Transverse colon (tissue), 4 donors: Measurements from ENCODE around the gene MPHOSPH9. TPM values are rescaled to one million over a fixed set of nuclear protein-coding genes. Genes with fewer than 3 reads are reported as not detected.

Experiments used
- DNase-seq: peaks from one replicate; pipeline ENCODE4 v3.0.0-alpha.2; 2019
- H3K27ac ChIP-seq, 4 donors: fragments of 200-600 bp; sonication (generic); 2 replicates each; pipeline ENCODE4 v1.5.1; 2016 to 2018; ENCODE audit warnings: inconsistent platforms in 4 of 4
- H3K27me3 ChIP-seq: fragments of 200-600 bp; sonication (generic); 2 replicates; pipeline ENCODE4 v1.5.1; 2017; ENCODE audit warnings: inconsistent platforms
- H3K36me3 ChIP-seq, 4 donors: fragments of 200-600 bp; sonication (generic); 2 replicates each; pipeline ENCODE4 v1.5.1; 2017 to 2019; ENCODE audit warnings: inconsistent platforms in 4 of 4
- H3K4me1 ChIP-seq, 4 donors: fragments of 200-600 bp; sonication (generic); 2 replicates each; pipeline ENCODE4 v1.5.1; 2017 to 2020; ENCODE audit warnings: inconsistent platforms in 4 of 4
- H3K4me3 ChIP-seq, 4 donors: fragments of 200-600 bp; sonication (generic); 1 replicate in 1 of 4; 2 replicates in 3 of 4; pipeline versions ENCODE4 v1.5.1 to v1.6.1; 2017 to 2019; ENCODE audit warnings: inconsistent platforms in 4 of 4
- H3K9me3 ChIP-seq, 2 donors: fragments of 200-600 bp; sonication (generic); 2 replicates each; pipeline ENCODE4 v1.5.1; 2017 to 2019; ENCODE audit warnings: inconsistent platforms in 2 of 2
- CTCF ChIP-seq, 5 experiments: fragments of 200-600 bp in 3 of 5; fragments of 450-650 bp in 2 of 5; sonication (generic) in 3 of 5; IDR thresholded peaks; 1 replicate in 2 of 5; 2 replicates in 3 of 5; pipeline ENCODE4 v1.5.1; 2016 to 2017; ENCODE audit warnings: antibody characterized with exemption in 5 of 5, inconsistent platforms in 3 of 5, mild to moderate bottlenecking in 2 of 5, moderate library complexity in 1 of 5
- EP300 ChIP-seq: sonication (generic); formaldehyde crosslinking; IDR thresholded peaks from one replicate; pipeline ENCODE4 v1.6.1; 2017; ENCODE audit warnings: antibody characterized with exemption, low read depth
- POLR2A ChIP-seq: fragments of 450-650 bp; IDR thresholded peaks from one replicate; pipeline ENCODE4 v1.6.1; 2016; ENCODE audit warnings: antibody characterized with exemption, mild to moderate bottlenecking, moderate library complexity
- POLR2AphosphoS5 ChIP-seq, 3 donors: sonication (generic); formaldehyde crosslinking; IDR thresholded peaks; one replicate each; pipeline ENCODE4 v1.6.1; 2016; ENCODE audit warnings: antibody characterized with exemption in 3 of 3
- WGBS, 2 donors: methylation state at CpG; one replicate each; pipeline ENCODE4 v1.1.5; 2018; ENCODE audit warnings: low coverage in 1 of 2; 5-methylcytosine and 5-hydroxymethylcytosine counted together
- in situ Hi-C, 4 donors: fragments of 200-750 bp; cut with MboI; loops; one replicate each; pipeline versions ENCODE4 v1.15.0 to v1.15.1; 2017; ENCODE audit warnings: low sequenced_read_pairs in 3 of 4, low pct_ligation_motif_present in 1 of 4, low pct_unique_long_range_greater_than_20kb in 1 of 4
- intact Hi-C: fragments of 100-400 bp; cut with DNase I; formaldehyde crosslinking; loops from one replicate; pipeline ENCODE4 v1.15.1; 2023; ENCODE audit warnings: low total_unique reads
- total RNA-seq, 4 donors: library from RNA; depleted of rRNA; stranded (reverse); fragments of >200 nt; gene quantifications; one replicate each; pipeline ENCODE4 v1.1.0, GENCODE V29; 2016

The MPHOSPH9 gene
- total RNA-seq: 10 to 100 TPM; 15.6 to 90.9 (median 40.7) TPM

- Histone ChIP-seq H3K36me3 (no peaks in the 10 kb centered on the region), H3K9me3 (no peaks in the 10 kb centered on the region), H3K4me3 (peak within 1 kb of the TSS; percentile 47 to 98 (median 76)), H3K27me3 (no peaks in the 10 kb centered on the region), H3K4me1 (peaks cover 21 to 58% (median 30%) of the 10 kb centered on the region in 4 donors), H3K27ac (peak within 1 kb of the TSS; percentile 93 to 96 (median 94))
- TF ChIP-seq EP300 (no peak), POLR2A (peak; percentile 97), POLR2AphosphoS5 (IDR thresholded peaks at IDR 0.05) (peak; percentile 94 to 98 (median 98)), CTCF (IDR thresholded peaks at IDR 0.05) (peak in 1 of 5 experiments; percentile 15)
- in situ Hi-C loops (loop anchor here in 3 of 4 donors (10.0 to 25.0 kb wide), 3 partner anchors 196 to 371 kb away; partner anchors contain the start of gene OGFOD2 (in 2 of the 3)), intact Hi-C loops (loop anchor here (10.0 kb wide), 1 partner anchor 258 kb away; the partner anchor contains the start of gene OGFOD2)
- DNase-seq: peak; percentile 99
- WGBS, 2 donors: 0% methylated on average over 47 of the region's 66 CpGs; no CpG with 5 or more reads in 1 of the 2 donors
Observed at GRCh38 chr12:123232807-123233504, at the start of gene MPHOSPH9, which contains the start of gene MTRFR. Gene MPHOSPH9 (minus strand): TSS chr12:123233141. CDS start chr12:123230364, 2,777 bp downstream. Gene MTRFR (plus strand): TSS chr12:123233436. CDS start chr12:123253675, 20,239 bp downstream.

- in situ Hi-C loops: no loop called here
- 92 to 95% methylated on average over 4 to 10 of the region's 10 CpGs for WGBS, 2 donors
Observed at GRCh38 chr12:123282111-123282510, 49.2 kb upstream of the MPHOSPH9 start.

GRCh38 chr12:123280971-123281370 is 48.0 kb upstream of the MPHOSPH9 start:
- TF ChIP-seq POLR2AphosphoS5 (IDR thresholded peaks at IDR 0.05): no peak
- no peak for TF ChIP-seq CTCF (IDR thresholded peaks at IDR 0.05)
- no peak for TF ChIP-seq POLR2A
- no peak for TF ChIP-seq EP300
- no peaks in the 10 kb centered on the region for H3K36me3 ChIP-seq
- intact Hi-C loops (no loop called here), in situ Hi-C loops (no loop called here)
- no peak overlapping the region for H3K4me3 ChIP-seq
- no peaks in the 10 kb centered on the region for H3K4me1 ChIP-seq
- no peak overlapping the region for H3K27ac ChIP-seq
- no peak for DNase-seq
- WGBS, 2 donors: 78 to 83% methylated on average over 2 of the region's 2 CpGs
- H3K9me3 ChIP-seq: no peaks in the 10 kb centered on the region
- no peaks in the 10 kb centered on the region for H3K27me3 ChIP-seq

More at GRCh38 chr12:123282111-123282510, 49.2 kb upstream of the MPHOSPH9 start:
- Histone ChIP-seq H3K4me3 (no peak overlapping the region), H3K27ac (no peak overlapping the region), H3K4me1 (no peaks in the 10 kb centered on the region), H3K9me3 (no peaks in the 10 kb centered on the region), H3K36me3 (no peaks in the 10 kb centered on the region), H3K27me3 (no peaks in the 10 kb centered on the region)
- no peak for DNase-seq
- TF ChIP-seq EP300 (no peak), POLR2A (no peak), CTCF (IDR thresholded peaks at IDR 0.05) (no peak), POLR2AphosphoS5 (IDR thresholded peaks at IDR 0.05) (no peak)
- intact Hi-C loops: no loop called here

- Histone ChIP-seq H3K27me3 (no peaks in the 10 kb centered on the region), H3K36me3 (no peaks in the 10 kb centered on the region), H3K27ac (no peak overlapping the region), H3K9me3 (no peaks in the 10 kb centered on the region), H3K4me1 (no peaks in the 10 kb centered on the region), H3K4me3 (no peak overlapping the region)
- no peak for DNase-seq
- in situ Hi-C loops: no loop called here
- intact Hi-C loops: no loop called here
- TF ChIP-seq EP300: no peak
- no peak for TF ChIP-seq POLR2A
- no peak for TF ChIP-seq CTCF (IDR thresholded peaks at IDR 0.05)
- no peak for TF ChIP-seq POLR2AphosphoS5 (IDR thresholded peaks at IDR 0.05)
- 53 to 69% methylated on average over 2 of the region's 2 CpGs for WGBS, 2 donors
Observed at GRCh38 chr12:123278101-123278627, 45.2 kb upstream of the MPHOSPH9 start.
